NCI-H2227 treated with DMSO at 0.1 percent for 48 hours (cell line): ENCODE results near the gene FAM131C.
"Not testable (repeated sequence)": the region's sequence is repeated elsewhere in the genome, so short reads cannot be mapped to it uniquely, and the experiment has no call there.

ENCODE experiments used
- DNase-seq: peaks from one replicate; lab custom pipeline; 2025; lab: John Stamatoyannopoulos, UW

Gene FAM131C

GRCh38 chr1:16058394-16059120 is 14.9 kb downstream of the FAM131C start:
- not testable (repeated sequence) for DNase-seq

GRCh38 chr1:16057314-16057915 is 16.0 kb downstream of the FAM131C start:
- not testable (repeated sequence) for DNase-seq

GRCh38 chr1:16056521-16056912 is 16.9 kb downstream of the FAM131C start:
- not testable (repeated sequence) for DNase-seq

GRCh38 chr1:16055613-16056520 is 17.6 kb downstream of the FAM131C start:
- peak; percentile 79 for DNase-seq

GRCh38 chr1:16054598-16055540 is 18.6 kb downstream of the FAM131C start:
- DNase-seq = no peak

- DNase-seq = no peak
Observed at GRCh38 chr1:16053781-16054502, 19.5 kb downstream of the FAM131C start.

- DNase-seq = not testable (repeated sequence)
Observed at GRCh38 chr1:16051949-16052348, 21.5 kb downstream of the FAM131C start.

GRCh38 chr1:16051039-16051438 is 22.4 kb downstream of the FAM131C start:
- no peak for DNase-seq

GRCh38 chr1:16050328-16050727 is 23.1 kb downstream of the FAM131C start:
- DNase-seq = no peak

GRCh38 chr1:16048573-16049189 is 24.8 kb downstream of the FAM131C start:
- DNase-seq = no peak

- DNase-seq = no peak
Observed at GRCh38 chr1:16047791-16048475, 25.5 kb downstream of the FAM131C start.

- DNase-seq = no peak
Observed at GRCh38 chr1:16046842-16047241, 26.6 kb downstream of the FAM131C start.

GRCh38 chr1:16043950-16044349 is 29.5 kb downstream of the FAM131C start:
- no peak for DNase-seq

- no peak for DNase-seq
Observed at GRCh38 chr1:16043521-16043920, 29.9 kb downstream of the FAM131C start, which contains the start of gene CLCNKB. TSS of gene CLCNKB (plus strand) at chr1:16043782. CDS start at chr1:16044493, 711 bp downstream.

- not testable (repeated sequence) for DNase-seq
Observed at GRCh38 chr1:16042654-16043053, 30.8 kb downstream of the FAM131C start.

- DNase-seq = no peak
Observed at GRCh38 chr1:16042096-16042495, 31.4 kb downstream of the FAM131C start.

- DNase-seq = no peak
Observed at GRCh38 chr1:16041200-16041599, 32.3 kb downstream of the FAM131C start.

- DNase-seq = not testable (repeated sequence)
Observed at GRCh38 chr1:16039871-16040270, 33.6 kb downstream of the FAM131C start.

GRCh38 chr1:16038620-16038912 is 34.9 kb downstream of the FAM131C start:
- no peak for DNase-seq

GRCh38 chr1:16036461-16036860 is 37.0 kb downstream of the FAM131C start:
- not testable (repeated sequence) for DNase-seq
